GM12865 (cell line): Measurements from ENCODE around the gene KRT80.

ENCODE experiments used
- DNase-seq: peaks from one replicate; pipeline ENCODE4 v3.0.0; 2010; ENCODE audit warnings: low read depth
- H3K4me3 ChIP-seq: 2 replicates; pipeline ENCODE4 v1.5.1; 2011; ENCODE audit warnings: mild to moderate bottlenecking, low read depth, low read length, control low read depth
- TF ChIP-seq, protein P1 (sequence below): IDR thresholded peaks from 2 replicates; pipeline ENCODE4 v1.5.1; 2011; ENCODE audit warnings: low read length, control low read depth, low read depth, inconsistent platforms; ENCODE audit not compliant: insufficient read depth; ENCODE audit errors: missing control alignments

KRT80 gene

DNA sequence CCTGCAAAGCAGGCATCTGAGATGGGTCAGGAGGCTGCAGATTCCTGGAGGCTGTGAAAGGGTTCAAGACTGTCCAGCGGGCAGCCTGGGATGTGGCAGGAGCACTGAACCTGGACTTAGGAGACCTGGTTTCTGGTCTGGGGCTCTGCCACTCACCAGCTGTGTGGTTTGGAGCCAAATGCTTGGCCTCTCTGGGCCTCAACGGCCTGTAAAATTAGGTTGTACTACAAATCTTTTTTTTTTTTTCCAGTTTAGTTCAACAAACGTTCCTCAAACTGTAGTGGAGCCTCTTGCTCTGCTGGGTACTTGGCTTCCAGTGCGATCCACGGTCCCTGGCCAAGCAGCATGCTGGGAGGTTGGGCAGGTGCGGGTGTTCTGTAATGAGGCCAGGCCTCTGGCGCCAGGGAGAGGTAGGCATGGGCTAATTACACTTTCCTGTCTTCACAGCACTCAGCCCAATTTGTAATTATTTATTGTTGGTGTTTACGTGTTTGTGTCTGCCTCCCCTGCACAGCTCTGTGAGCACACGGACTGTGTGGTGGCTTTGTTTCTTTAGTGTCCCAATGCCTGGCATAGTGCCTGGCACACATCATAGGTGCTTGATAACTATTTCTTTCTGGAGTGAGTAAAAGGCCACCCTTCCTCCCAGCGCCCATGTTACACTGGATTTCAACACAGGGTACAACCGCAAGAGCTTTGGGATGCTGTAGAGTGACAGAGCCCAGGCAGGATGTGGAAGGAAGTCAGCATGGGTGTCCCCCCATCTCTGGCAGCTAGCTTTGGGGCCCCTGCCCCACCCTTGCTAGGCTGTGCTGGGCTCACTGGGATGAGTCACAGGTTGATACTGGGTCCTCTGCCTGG lies 5.8 kb upstream of the KRT80 start:
- DNase-seq, result no peak

DNA sequence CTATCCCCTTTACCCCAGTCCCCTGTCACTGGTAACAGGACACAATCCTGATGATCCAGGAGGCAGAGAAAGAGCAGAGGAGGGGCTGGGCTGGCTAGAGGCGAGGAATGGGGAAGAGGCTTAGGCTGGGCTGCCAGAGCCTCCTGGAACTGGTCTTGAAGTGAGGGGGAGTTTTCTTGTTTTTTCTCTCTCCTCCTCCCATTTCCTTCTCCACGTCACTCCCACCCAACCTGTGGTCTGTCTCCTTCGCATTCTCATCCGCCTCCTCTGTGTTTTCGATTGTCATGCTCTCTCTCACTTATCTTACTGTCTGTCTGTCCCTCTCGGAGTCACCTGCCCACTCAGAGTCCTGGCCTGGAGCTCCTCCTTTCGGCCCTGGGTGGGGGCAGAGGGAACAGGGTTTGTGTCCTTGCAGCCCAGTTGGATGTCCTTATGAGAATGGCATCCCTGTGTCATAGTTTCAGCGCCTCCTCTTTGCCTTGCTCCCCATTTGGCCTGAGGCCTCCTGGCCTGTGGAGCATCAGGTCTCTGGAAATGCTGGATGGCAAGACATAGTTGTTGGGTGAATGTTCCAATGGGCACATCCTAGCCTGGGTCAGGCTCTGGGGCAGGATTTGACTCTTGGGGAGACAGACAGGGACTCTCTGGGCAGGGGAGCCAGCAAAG lies 3.4 kb upstream of the KRT80 start:
- no peak overlapping the region for H3K4me3 ChIP-seq
- DNase-seq, result no peak
- TF ChIP-seq, protein P1, sequence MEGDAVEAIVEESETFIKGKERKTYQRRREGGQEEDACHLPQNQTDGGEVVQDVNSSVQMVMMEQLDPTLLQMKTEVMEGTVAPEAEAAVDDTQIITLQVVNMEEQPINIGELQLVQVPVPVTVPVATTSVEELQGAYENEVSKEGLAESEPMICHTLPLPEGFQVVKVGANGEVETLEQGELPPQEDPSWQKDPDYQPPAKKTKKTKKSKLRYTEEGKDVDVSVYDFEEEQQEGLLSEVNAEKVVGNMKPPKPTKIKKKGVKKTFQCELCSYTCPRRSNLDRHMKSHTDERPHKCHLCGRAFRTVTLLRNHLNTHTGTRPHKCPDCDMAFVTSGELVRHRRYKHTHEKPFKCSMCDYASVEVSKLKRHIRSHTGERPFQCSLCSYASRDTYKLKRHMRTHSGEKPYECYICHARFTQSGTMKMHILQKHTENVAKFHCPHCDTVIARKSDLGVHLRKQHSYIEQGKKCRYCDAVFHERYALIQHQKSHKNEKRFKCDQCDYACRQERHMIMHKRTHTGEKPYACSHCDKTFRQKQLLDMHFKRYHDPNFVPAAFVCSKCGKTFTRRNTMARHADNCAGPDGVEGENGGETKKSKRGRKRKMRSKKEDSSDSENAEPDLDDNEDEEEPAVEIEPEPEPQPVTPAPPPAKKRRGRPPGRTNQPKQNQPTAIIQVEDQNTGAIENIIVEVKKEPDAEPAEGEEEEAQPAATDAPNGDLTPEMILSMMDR, result no peak

More for the DNA sequence above, 5.8 kb upstream of the KRT80 start:
- no peak overlapping the region for H3K4me3 ChIP-seq
- TF ChIP-seq, protein P1, result no peak

DNA sequence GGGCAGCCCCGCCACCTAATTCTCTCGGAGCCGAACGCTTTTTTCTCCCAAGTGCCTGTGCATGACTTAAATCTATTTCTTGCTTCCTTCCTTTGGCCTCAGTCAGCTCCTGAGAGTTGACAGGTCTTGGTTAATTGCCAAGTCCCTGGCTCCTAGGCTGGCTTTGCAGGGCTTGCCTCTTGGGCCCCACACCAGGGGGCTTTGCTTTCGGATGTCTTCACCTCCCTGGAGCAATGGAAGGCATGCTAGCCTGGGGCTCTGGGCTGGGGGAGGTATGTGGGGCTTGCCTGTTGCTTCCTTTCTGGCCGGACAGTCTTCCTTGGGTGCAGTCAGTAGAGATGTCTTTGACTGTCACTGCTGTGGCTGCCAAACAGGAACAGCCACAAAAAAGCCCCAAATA lies 2.2 kb upstream of the KRT80 start:
- no peak overlapping the region for H3K4me3 ChIP-seq
- TF ChIP-seq, protein P1, result no peak
- no peak for DNase-seq

DNA sequence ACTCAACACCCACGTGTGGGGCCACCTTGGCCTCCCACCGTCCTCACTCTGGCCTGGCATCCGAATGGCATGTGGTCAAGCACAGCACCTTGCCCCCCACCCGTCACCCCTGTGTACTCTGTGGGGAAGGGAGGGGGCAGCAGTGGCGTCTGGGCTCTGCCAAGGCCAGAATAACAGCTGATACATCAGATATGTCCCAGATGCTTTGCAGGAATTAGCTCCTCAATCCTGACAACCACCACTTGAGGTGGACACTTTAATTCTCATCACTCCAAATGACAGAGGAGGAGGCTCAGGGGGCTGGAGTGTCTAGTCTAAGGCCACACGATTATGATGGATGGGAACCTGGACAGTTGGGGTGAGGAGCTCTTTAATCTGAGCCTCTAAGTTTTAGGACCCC lies 1.7 kb upstream of the KRT80 start:
- no peak overlapping the region for H3K4me3 ChIP-seq
- TF ChIP-seq, protein P1, result no peak
- DNase-seq, result no peak

DNA sequence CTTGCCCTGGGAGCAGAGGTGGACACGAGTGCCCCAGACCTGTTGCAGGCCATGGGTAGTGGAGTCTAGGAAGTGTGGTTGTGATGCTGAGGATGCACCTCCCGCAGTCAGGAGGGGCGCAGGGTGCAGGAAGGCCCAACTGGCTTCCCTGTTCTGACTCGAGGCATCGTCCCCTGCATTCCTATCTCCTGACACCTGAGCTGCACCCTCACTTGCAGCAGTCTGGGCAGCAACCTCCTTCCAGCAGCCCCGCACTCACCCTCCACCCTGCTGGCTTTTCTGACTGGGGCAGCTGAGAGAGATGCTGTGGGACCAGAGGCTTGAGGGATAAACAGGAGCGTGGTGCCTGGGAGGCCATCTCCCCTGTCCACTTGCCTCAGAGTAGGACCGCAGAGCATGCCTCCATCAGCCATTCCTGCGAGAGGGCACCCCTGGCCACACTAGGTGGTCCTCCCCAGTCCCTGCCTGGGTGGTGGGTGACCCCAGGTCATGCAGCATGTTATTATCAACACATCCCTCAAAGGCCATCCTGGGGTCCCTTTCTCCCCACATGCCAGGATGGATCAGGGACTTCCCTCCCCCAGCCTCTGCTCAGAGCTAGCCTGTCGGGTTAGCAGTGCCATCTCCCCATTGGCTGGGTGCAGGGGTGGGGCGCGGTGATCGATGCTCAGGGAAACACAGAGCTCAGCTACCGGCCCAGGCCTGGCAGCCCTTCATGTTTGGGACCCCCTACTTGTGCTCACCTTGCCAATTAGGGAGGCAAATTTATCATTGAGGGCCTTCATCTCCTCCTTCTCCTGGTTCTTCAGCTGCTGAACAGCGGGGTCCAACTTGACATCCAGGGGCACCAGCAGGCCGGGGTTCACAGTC lies 719 bp downstream of the KRT80 start:
- no peak for DNase-seq
- H3K4me3 ChIP-seq, result no peak overlapping the region
- TF ChIP-seq, protein P1, result no peak

DNA sequence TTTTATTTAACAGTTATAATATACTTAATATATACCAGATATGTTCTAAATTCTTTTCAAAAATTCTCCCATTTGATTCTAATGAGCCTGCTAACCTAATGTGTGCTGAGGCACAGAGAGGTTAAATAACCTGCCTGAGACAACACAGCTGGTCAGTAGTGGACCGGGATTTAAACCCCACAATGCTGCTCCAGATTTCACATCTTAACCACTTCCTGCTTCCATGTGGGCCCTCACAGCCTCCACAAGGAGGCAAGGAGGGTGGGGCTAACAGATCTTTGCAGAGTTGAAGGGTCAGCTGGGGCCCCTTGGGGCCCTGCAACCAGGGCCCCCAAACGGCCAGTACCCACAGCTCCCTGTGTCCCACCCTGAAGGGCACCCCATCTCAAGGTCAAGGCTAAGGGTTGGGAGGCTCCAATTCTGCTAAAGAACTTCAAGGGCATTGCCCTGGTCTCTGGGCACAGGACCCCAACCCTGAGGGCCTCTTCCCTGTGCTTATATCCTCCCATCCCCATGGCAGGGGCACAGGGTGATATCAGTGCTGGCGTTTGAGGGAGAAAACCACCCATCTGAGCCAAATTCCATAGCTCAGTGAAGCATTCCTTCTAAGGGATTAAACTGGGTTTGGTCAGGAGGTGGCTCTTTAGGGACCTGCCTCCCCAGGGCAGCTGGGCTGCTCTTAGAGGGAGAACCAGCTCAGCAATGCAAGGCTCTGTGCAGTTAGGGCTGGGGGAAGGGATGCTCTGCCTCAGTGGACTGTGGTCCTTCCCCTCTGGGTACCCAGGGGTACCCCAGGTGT lies 2.2 kb downstream of the KRT80 start:
- TF ChIP-seq, protein P1, result no peak
- no peak for DNase-seq
- H3K4me3 ChIP-seq, result no peak overlapping the region
